ENCODE results near the gene NUB1. TPM values are rescaled to one million over a fixed set of nuclear protein-coding genes. Genes with fewer than 3 reads are reported as not detected.

The NUB1 gene
- total RNA-seq, 2 experiments from 2014 or later = 51.2 to 51.6 TPM

GRCh38 chr7:151415375-151416105 lies 73.9 kb downstream of the NUB1 start:
- no peak for DNase-seq
- H3K4me3 Mint-ChIP-seq = no peak overlapping the region
- H3K4me1 Mint-ChIP-seq = peaks cover 32% of the 10 kb centered on the region
- H3K9me3 Mint-ChIP-seq = peaks cover 12% of the 10 kb centered on the region
- H3K36me3 Mint-ChIP-seq = peaks cover 10% of the 10 kb centered on the region
- peaks cover 28% of the 10 kb centered on the region for H3K27me3 Mint-ChIP-seq
- H3K27ac Mint-ChIP-seq = no peak overlapping the region

DNA sequence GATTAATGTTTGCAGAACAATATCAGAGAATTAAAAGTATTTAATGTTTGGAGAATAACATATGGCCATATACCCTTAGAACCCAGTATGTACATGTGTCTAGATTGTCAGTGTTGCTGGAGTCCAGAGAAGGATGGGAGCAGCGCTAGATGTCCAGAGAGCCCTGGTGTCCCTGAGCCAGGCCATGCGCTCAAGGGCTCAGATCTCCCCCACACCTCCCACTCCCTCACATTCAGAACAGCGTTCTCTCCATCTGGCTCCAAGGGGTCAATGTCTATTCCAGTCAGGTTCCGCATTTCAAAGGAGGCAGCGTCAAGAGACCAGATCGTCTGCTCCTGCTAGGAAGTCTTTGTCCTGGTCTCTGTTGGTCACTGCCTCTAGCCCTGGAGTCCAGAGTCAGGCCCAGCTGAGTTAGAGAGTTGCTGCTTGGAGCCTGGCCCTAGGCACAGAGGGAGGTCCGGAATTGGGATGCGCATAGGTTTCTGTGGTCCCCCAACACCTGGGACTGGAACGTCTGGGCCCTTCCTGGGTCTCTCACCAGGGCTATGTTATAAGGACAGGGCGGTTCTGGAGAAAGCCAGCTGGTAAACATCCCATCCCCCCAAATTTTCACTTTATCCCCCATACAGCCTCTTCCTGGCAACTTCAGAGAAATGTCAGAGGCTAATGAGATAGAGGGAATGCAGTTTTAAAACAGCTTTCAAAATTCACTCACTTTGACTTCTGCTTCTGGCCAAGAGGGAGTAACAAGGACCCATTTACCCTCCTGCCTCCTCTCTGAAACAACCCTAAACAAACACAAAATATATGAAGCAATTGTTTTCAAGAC lies 74.7 kb downstream of the NUB1 start:
- peaks cover 20% of the 10 kb centered on the region for H3K27me3 Mint-ChIP-seq
- H3K27ac Mint-ChIP-seq = no peak overlapping the region
- peaks cover 10% of the 10 kb centered on the region for H3K36me3 Mint-ChIP-seq
- no peak for DNase-seq
- H3K4me1 Mint-ChIP-seq = peaks cover 24% of the 10 kb centered on the region
- H3K4me3 Mint-ChIP-seq = no peak overlapping the region
- peaks cover 12% of the 10 kb centered on the region for H3K9me3 Mint-ChIP-seq

GRCh38 chr7:151416941-151417315 lies 75.3 kb downstream of the NUB1 start:
- no peak overlapping the region for H3K27ac Mint-ChIP-seq
- no peak overlapping the region for H3K4me3 Mint-ChIP-seq
- peaks cover 14% of the 10 kb centered on the region for H3K27me3 Mint-ChIP-seq
- peaks cover 10% of the 10 kb centered on the region for H3K36me3 Mint-ChIP-seq
- peaks cover 12% of the 10 kb centered on the region for H3K9me3 Mint-ChIP-seq
- DNase-seq = no peak
- peaks cover 20% of the 10 kb centered on the region for H3K4me1 Mint-ChIP-seq

DNA sequence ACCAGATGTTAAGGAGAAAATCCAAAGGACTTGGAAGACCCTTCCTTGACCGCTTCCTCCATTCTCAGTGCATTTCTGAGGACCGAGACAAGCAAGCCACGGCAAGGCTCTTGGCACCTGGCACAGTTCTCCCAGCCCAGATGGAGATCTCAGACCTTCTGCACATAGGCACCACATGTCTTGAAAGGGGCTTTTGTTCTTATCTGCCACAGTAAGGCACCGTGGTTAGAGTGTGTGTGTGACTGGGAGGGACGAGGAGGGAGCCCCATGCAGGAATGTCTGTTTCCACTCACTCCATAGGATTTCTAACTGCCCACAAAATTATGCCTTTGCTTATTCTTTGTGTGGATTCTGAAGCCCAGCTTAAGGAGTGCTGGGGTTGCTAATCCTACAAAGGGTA lies 78.5 kb downstream of the NUB1 start:
- peaks cover 10% of the 10 kb centered on the region for H3K9me3 Mint-ChIP-seq
- no peak overlapping the region for H3K27ac Mint-ChIP-seq
- H3K4me3 Mint-ChIP-seq = no peak overlapping the region
- DNase-seq = no peak
- H3K4me1 Mint-ChIP-seq = no peaks in the 10 kb centered on the region
- peaks cover 7% of the 10 kb centered on the region for H3K27me3 Mint-ChIP-seq
- peaks cover 6% of the 10 kb centered on the region for H3K36me3 Mint-ChIP-seq

GRCh38 chr7:151422212-151422611 lies 80.6 kb downstream of the NUB1 start:
- H3K9me3 Mint-ChIP-seq = peaks cover 10% of the 10 kb centered on the region
- H3K4me1 Mint-ChIP-seq = no peaks in the 10 kb centered on the region
- H3K27me3 Mint-ChIP-seq = peaks cover 3% of the 10 kb centered on the region
- H3K36me3 Mint-ChIP-seq = peaks cover 6% of the 10 kb centered on the region
- H3K4me3 Mint-ChIP-seq = no peak overlapping the region
- DNase-seq = no peak
- no peak overlapping the region for H3K27ac Mint-ChIP-seq

GRCh38 chr7:151423226-151423625 lies 81.6 kb downstream of the NUB1 start:
- Mint-ChIP-seq H3K4me3 (no peak overlapping the region), H3K9me3 (peaks cover 8% of the 10 kb centered on the region)

DNA sequence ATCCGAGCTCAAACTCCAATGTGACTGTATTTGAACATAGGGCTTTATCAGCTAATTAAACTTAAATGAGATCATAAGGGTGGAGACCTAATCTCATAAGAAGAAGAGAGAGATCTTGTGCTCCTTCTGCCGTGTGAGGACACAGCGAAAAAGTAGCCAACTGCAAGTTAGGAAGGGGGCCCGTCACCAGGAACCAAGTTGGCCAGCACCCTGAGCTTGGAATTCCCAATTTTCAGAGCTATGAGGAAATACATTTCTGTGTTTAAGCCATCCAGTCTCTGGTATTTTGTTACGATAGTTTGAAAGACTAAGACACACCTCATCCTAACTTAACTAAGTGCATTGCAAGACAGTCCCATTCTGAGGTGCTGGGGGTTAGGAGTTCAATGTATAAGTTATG lies 82.3 kb downstream of the NUB1 start:
- no peak overlapping the region for H3K4me3 Mint-ChIP-seq
- DNase-seq = no peak
- H3K36me3 Mint-ChIP-seq = peaks cover 2% of the 10 kb centered on the region
- H3K27me3 Mint-ChIP-seq = peaks cover 3% of the 10 kb centered on the region
- no peak overlapping the region for H3K27ac Mint-ChIP-seq
- peaks cover 13% of the 10 kb centered on the region for H3K4me1 Mint-ChIP-seq
- peaks cover 6% of the 10 kb centered on the region for H3K9me3 Mint-ChIP-seq

More at GRCh38 chr7:151423226-151423625, 81.6 kb downstream of the NUB1 start:
- no peak for DNase-seq
- no peak overlapping the region for H3K27ac Mint-ChIP-seq
- H3K36me3 Mint-ChIP-seq = peaks cover 4% of the 10 kb centered on the region
- peaks cover 3% of the 10 kb centered on the region for H3K27me3 Mint-ChIP-seq
- peaks cover 6% of the 10 kb centered on the region for H3K4me1 Mint-ChIP-seq

DNA sequence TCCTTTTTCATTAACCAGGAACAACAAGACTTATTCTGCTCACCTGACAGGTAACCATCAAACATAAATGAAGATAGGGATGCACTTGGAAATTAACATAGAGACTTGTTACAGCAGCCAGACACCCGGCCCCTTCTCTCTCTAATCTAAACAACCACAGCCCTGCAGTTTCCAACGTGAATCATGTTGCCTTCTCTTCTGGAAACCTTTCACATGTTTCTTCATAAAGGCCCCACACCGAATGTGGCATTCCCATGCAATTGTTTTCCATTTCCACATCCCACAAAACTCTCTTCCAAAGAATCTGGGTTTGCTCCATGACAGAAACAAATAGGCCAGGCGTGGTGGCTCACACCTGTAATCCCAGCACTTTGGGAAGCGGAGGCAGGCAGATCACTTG lies 83.2 kb downstream of the NUB1 start:
- DNase-seq = no peak
- H3K36me3 Mint-ChIP-seq = peaks cover 2% of the 10 kb centered on the region
- H3K27ac Mint-ChIP-seq = no peak overlapping the region
- peaks cover 6% of the 10 kb centered on the region for H3K9me3 Mint-ChIP-seq
- no peak overlapping the region for H3K4me3 Mint-ChIP-seq
- peaks cover 3% of the 10 kb centered on the region for H3K27me3 Mint-ChIP-seq
- peaks cover 19% of the 10 kb centered on the region for H3K4me1 Mint-ChIP-seq

GRCh38 chr7:151425670-151426440 lies 84.2 kb downstream of the NUB1 start:
- H3K4me3 Mint-ChIP-seq = no peak overlapping the region
- H3K9me3 Mint-ChIP-seq = peaks cover 2% of the 10 kb centered on the region
- H3K27ac Mint-ChIP-seq = no peak overlapping the region

GRCh38 chr7:151426441-151426903 lies 84.9 kb downstream of the NUB1 start:
- Mint-ChIP-seq H3K27ac (no peak overlapping the region), H3K27me3 (no peaks in the 10 kb centered on the region), H3K4me1 (peaks cover 30% of the 10 kb centered on the region), H3K4me3 (no peak overlapping the region), H3K9me3 (peaks cover 2% of the 10 kb centered on the region), H3K36me3 (no peaks in the 10 kb centered on the region)
- no peak for DNase-seq

More at GRCh38 chr7:151425670-151426440, 84.2 kb downstream of the NUB1 start:
- DNase-seq = no peak
- Mint-ChIP-seq H3K27me3 (no peaks in the 10 kb centered on the region), H3K4me1 (peaks cover 28% of the 10 kb centered on the region), H3K36me3 (no peaks in the 10 kb centered on the region)

GRCh38 chr7:151426904-151427704 lies 85.5 kb downstream of the NUB1 start:
- Mint-ChIP-seq H3K4me3 (no peak overlapping the region), H3K27me3 (no peaks in the 10 kb centered on the region), H3K27ac (no peak overlapping the region), H3K4me1 (peaks cover 32% of the 10 kb centered on the region), H3K9me3 (no peaks in the 10 kb centered on the region), H3K36me3 (no peaks in the 10 kb centered on the region)
- DNase-seq = no peak

GRCh38 chr7:151427705-151428377 lies 86.2 kb downstream of the NUB1 start:
- Mint-ChIP-seq H3K9me3 (no peaks in the 10 kb centered on the region), H3K36me3 (no peaks in the 10 kb centered on the region), H3K4me3 (no peak overlapping the region), H3K4me1 (peaks cover 35% of the 10 kb centered on the region), H3K27me3 (no peaks in the 10 kb centered on the region), H3K27ac (peak overlapping the region; percentile 58)
- DNase-seq = no peak
